HG02588 (cell line): Measurements from ENCODE around the gene ASTN2.

Experiments
- ATAC-seq: cut with Tn5 transposase; IDR thresholded peaks from one replicate; pipeline ENCODE4 v1.9.1; 2021; ENCODE audit warnings: mild to moderate bottlenecking, moderate library complexity; ENCODE audit not compliant: unreplicated experiment

The ASTN2 gene

GRCh38 chr9:117368684-117369230, 46.1 kb downstream of the ASTN2 start:
- no peak for ATAC-seq

GRCh38 chr9:117365438-117365837, 49.4 kb downstream of the ASTN2 start:
- ATAC-seq, result no peak

- ATAC-seq, result no peak
Measured at GRCh38 chr9:117363006-117363405, 51.9 kb downstream of the ASTN2 start.

GRCh38 chr9:117359910-117360309, 54.9 kb downstream of the ASTN2 start:
- no peak for ATAC-seq

- no peak for ATAC-seq
Measured at GRCh38 chr9:117355542-117355941, 59.3 kb downstream of the ASTN2 start.

- no peak for ATAC-seq
Measured at GRCh38 chr9:117354997-117355396, 59.9 kb downstream of the ASTN2 start.

- no peak for ATAC-seq
Measured at GRCh38 chr9:117354244-117354847, 60.5 kb downstream of the ASTN2 start.

GRCh38 chr9:117344892-117345660, 69.8 kb downstream of the ASTN2 start:
- no peak for ATAC-seq

GRCh38 chr9:117343427-117343826, 71.4 kb downstream of the ASTN2 start:
- no peak for ATAC-seq

GRCh38 chr9:117341151-117341550, 73.7 kb downstream of the ASTN2 start:
- no peak for ATAC-seq

GRCh38 chr9:117340422-117340821, 74.4 kb downstream of the ASTN2 start:
- no peak for ATAC-seq

- no peak for ATAC-seq
Measured at GRCh38 chr9:117335837-117336433, 78.9 kb downstream of the ASTN2 start.

- no peak for ATAC-seq
Measured at GRCh38 chr9:117334101-117334500, 80.8 kb downstream of the ASTN2 start.

- ATAC-seq, result no peak
Measured at GRCh38 chr9:117325831-117326230, 89.0 kb downstream of the ASTN2 start.

- no peak for ATAC-seq
Measured at GRCh38 chr9:117325110-117325731, 89.6 kb downstream of the ASTN2 start.

- no peak for ATAC-seq
Measured at GRCh38 chr9:117323390-117323789, 91.5 kb downstream of the ASTN2 start.

- ATAC-seq, result no peak
Measured at GRCh38 chr9:117317192-117317591, 97.7 kb downstream of the ASTN2 start.

GRCh38 chr9:117315236-117315635, 99.6 kb downstream of the ASTN2 start:
- ATAC-seq, result no peak

- ATAC-seq, result no peak
Measured at GRCh38 chr9:117313989-117314388, 100.9 kb downstream of the ASTN2 start.

- no peak for ATAC-seq
Measured at GRCh38 chr9:117307701-117308100, 107.2 kb downstream of the ASTN2 start.

GRCh38 chr9:117306032-117306431, 108.8 kb downstream of the ASTN2 start:
- no peak for ATAC-seq
